ENCODE data around the gene C16orf74.

DNA sequence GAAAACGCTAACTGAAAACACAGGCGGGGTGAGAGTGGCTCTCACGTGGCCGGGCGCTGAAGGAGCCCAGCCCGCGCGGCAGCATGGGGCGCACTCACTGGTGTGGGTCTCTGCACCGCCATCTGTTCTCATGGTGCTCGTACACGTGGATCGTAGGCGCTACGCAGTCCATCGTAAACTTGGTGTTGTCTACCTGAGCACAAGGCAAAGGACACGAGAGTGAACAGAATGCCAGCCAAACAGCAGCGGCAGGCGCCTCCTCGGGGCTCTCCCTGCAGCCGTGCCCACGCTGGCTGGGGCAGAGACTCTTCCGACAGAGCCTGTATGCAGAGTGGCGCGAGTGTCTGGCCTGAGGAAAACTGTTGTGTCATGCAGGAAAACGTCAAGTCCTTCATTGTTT lies 29.4 kb upstream of the C16orf74 start:
- TF ChIP-seq EZH2 (IDR thresholded peaks at IDR 0.05; ENCODE audit: insufficient read depth, poor library complexity, severe bottlenecking) (no peak), EZH2phosphoT487 (IDR thresholded peaks at IDR 0.05; ENCODE audit: insufficient read depth, low read depth) (no peak)

Data from GM23248 (cell line).